ENCODE data around the gene RAB35.

The RAB35 gene

DNA sequence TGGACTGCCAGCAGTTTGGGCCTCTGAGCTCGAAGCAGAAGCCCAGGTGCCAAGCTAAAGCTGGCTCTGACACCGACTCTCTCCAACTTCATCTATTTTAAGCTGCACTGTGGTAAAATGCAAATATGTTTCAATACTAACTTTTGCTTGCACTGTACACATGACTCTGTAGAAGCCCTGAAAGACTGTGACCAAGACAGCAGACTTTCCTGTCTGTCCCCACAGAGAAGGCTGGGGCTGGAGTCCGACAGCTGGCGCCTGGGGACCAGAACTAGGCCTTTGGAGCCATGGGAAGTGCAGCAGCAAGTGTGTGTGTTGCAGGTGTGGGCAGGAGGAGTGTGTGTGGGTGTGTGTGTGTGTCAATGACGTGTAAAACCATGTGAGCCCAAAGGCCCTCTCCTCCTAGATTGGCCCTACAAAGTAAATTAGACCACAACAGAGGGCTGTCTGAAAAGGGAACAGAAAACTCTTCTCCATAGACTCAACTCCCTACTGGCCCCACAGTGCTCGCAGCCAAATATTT is 16.4 kb upstream of the RAB35 start:
- no peak for DNase-seq (ENCODE audit: low read depth)

DNA sequence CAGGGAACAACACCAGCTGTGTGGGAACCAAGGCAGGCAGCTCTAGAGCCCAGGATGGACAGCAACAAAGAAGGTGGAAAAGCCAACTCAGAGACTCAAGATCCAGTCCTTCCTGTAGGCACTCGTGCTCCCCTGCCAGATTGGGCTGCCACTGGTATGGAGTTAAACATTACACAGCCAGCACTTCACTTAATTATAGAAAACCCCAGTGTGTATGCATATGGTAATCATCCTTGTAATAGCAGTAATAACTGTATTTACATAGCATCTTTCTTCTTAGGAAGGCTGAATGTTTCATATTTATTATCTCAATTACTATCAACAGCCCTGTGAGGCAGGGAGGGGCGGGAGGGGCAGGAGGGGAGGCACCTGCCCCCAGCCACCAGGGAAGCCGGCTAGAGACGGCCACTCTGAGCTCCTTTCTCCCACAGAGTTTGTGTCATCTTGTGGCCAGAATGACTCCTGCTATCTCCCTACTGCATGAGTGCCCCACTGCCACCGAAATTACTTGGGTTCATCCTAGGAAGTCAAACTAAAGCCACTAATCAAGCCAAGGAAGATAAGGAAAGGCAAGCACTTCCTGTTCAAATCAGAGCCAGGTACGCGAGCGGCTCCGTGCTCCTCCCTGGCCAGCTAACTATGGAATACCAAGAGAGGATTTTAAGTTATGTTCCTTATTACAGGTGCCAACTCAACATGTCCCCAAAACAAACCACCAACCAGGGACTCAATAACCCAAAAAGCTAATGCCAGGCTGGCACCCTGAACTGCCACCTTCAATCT is 15.7 kb upstream of the RAB35 start:
- no peak for DNase-seq (ENCODE audit: low read depth)

- no peak for DNase-seq (ENCODE audit: low read depth)
These were observed 14.6 kb upstream of the RAB35 start for GRCh38 chr12:120131116-120131515.

DNA sequence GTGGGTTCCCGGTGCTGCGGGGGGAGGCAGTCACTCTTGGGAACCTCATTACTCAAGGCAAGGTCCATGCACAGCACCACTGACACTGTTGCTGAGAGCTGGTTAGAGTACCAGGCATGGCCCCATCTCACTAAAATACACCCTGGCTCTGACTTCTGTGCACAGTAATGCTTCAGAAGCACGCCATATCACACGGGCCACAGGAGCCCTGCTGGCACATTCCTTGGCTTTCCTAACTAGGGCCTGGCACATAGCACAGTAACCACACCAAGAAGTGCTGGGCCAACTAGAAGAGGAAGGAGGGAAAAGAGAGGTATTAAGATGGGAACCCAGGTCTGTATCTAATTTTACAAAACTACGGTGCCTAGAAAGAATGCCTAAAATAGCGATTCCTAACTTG is 13.5 kb upstream of the RAB35 start:
- DNase-seq (ENCODE audit: low read depth), result no peak

DNA sequence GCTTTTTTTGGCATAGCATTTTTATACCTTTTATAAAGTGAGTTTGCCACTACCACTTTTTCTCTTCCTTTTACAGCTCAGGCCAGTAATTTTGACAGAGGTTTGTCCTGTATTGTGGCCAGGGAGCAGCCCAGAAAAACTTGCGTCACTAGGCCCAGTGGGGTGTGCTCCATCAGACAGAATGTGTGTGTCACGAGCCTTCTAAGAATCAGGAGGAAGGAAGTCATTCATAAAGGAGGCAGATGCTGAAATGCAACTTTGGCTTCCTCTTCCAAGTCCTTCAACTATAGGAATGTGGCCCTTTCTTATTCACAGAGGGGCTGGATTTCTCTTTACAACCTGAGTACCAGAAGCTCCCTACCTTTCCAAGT is 10.1 kb upstream of the RAB35 start:
- DNase-seq (ENCODE audit: low read depth), result peak; percentile 18

GRCh38 chr12:120125792-120126634 is 9.5 kb upstream of the RAB35 start:
- peak; percentile 44 for DNase-seq (ENCODE audit: low read depth)

- no peak for DNase-seq (ENCODE audit: low read depth)
These were observed 8.5 kb upstream of the RAB35 start for GRCh38 chr12:120125029-120125428.

- no peak for DNase-seq (ENCODE audit: low read depth)
These were observed 5.3 kb upstream of the RAB35 start for GRCh38 chr12:120121766-120122293.

DNA sequence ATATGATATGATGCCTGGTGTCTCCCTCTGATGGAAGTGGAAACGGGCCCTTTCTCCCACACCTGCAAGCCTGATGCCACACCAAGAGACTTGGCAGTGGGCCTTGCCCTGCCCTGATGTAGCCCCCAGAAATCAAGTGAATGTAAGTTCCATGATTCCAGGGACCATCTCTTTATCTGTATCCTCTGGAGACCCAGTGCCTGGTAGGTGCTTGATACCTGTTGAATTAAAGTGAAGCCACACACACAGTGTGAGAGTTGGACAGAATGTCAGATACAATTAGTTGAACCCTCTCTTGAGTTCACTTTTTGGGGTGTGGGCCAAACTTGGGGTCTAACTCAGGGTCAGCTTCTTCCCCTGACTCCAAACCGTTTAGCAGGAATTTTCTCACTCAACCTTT is 4.8 kb upstream of the RAB35 start:
- no peak for DNase-seq (ENCODE audit: low read depth)

- DNase-seq (ENCODE audit: low read depth), result peak; percentile 88
These were observed 2.9 kb upstream of the RAB35 start for GRCh38 chr12:120119271-120119973.

DNA sequence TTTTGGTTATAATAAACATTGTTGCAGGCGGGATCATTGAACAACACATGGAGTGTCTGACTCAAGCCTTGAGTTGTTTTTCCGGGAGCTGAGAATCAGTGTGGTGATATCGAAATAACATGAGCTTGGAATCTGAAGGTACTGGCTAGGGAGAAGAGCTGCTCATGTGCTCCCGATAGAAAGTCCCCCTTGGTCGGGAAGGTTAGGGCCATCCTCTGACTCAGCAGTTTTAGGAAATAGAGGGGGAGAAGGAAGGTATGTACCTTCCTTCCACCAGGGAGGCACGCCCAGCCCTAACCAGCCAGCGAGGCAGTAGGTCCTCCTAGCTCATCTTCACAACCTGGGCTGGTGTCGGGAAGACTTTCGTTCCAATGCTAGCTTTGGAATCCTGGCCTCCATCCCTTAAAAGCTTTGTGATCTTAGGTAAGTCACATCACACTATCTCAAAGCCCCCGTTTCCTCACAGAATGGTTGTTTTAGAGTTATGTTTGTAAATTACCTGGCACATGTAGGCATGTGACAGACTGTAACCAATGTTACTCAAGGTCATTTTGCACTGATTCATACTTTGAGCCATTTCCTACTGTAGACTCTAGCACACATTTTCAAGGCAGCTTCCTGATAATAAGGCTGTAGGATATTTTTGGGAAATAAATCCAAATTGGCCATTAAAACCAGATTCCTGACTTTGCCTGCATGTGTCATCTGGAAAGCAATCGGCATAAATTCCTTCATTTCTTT is 1.9 kb upstream of the RAB35 start:
- DNase-seq (ENCODE audit: low read depth), result peak; percentile 90

- DNase-seq (ENCODE audit: low read depth), result no peak
These were observed 1.4 kb upstream of the RAB35 start for GRCh38 chr12:120117961-120118320.

- DNase-seq (ENCODE audit: low read depth), result peak; percentile 95
These were observed 469 bp upstream of the RAB35 start for GRCh38 chr12:120116792-120117651.

DNA sequence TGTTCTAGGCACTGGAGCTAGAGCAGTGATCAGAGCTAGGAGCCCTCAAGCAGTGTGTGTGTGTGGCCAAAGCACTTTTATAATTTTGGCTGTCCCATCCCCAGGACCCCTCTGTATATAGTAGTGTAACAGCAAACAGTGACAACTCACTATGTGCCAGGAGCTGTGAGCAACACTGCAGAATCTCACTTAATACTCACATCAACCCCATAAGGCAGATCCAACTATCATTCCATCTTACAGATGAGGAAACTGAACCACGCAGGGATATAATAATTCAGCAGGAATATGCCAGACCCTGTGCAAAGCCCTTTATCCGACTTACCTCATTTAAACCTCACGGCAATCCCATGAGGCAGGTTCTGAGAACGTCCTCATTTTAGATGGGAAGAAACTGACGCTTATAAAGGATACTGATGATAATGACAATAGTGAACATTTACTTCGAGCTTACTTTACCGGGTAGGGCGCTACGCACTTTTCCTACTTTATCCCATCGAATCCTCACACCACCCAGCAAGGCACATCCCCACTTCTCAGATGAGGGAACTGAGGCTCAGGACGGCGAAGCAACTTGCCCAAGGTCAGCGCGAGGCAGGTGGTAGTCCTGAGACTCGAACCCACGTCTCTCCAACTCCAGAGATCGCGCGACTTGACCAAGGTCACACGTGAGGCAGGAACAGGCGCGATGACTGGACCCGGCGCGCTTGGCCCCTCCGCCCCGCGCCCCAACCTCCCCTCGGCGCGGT is 687 bp downstream of the RAB35 start:
- DNase-seq (ENCODE audit: low read depth), result peak; percentile 50

GRCh38 chr12:120115066-120115465 is 1.5 kb downstream of the RAB35 start:
- peak; percentile 6 for DNase-seq (ENCODE audit: low read depth)

- no peak for DNase-seq (ENCODE audit: low read depth)
These were observed 5.7 kb downstream of the RAB35 start for GRCh38 chr12:120110550-120111501.

- DNase-seq (ENCODE audit: low read depth), result peak; percentile 13
These were observed 6.8 kb downstream of the RAB35 start for GRCh38 chr12:120109570-120110267.

DNA sequence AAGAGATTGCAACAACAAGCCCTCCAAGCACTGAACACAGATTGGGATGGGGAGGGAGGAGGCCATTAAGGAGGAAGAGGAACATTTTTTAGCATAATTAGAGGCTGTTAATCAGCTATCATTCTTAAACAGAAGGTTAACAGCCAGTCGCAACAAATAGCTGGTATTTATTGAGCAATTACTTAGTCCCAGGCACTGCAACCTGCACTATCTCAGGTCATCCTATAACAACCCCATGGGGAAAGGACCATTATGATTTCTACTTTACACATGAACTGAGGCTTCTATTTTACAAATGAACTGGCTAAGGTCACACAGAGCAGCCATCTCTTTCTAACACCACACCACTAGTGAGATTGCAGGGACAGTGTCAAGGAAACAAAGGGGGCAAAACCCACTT is 10.4 kb downstream of the RAB35 start:
- DNase-seq (ENCODE audit: low read depth), result no peak

All from EH (cell line).